ENCODE data around the gene NHP2.

DNA sequence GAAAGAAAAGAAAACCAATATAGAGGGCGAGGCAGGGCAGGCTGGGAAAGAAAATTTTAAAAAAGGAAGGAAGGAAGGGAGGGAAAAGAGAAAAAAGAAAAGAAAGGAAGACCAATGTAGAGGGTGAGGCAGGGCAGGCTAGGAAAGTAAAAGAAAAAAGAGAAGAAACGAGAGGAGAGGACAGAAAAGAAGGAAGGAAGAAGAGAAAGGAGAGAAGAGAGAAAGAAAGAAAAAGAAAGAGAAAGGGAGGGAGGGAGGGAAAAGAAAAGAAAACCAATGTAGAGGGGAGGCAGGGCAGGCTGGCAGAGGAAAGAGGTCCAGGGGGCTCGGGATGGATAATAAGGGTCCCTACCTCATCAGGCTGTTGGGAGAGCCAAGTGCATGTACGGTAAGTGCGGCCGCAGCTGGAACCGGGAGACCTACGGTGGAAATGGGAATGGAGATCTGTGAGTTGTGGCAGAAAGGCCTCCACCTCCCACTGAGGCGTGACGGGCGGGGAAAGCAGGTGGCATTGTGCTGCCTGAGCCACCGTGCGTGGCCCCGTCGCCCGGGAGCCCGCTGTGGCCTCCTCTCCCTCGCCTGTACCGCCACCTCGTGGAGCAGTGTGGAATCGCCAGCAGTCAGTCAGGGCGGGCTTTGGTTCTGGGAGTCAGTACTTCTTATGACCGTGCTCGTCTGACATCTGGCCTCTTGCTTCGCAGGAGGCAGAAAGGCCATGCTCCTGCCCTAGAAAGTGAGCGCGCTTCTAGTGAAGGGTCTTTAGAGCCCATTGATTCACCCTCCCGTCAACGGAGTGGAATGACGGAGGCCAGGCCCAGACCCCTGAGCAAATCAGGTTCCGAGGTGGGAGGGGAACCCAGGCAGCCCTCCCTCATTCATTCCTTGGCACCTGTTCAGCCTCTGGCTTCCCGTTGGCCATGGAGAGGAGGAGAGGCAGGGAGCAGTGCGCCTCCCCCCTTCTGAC, 10.4 kb upstream of the NHP2 start:
- peak; percentile 94 for TF ChIP-seq CTCF (IDR thresholded peaks at IDR 0.05)
- no peak for TF ChIP-seq ATF1 (CRISPR knock-in tag; IDR thresholded peaks at IDR 0.05)
- TF ChIP-seq AFF4 (CRISPR knock-in tag; IDR thresholded peaks at IDR 0.05; ENCODE audit: borderline replicate concordance) = no peak
- no peak for TF ChIP-seq GRHL2 (CRISPR knock-in tag; IDR thresholded peaks at IDR 0.05; ENCODE audit: insufficient replicate concordance, severe bottlenecking)
- no peak for TF ChIP-seq CREM (CRISPR knock-in tag; IDR thresholded peaks at IDR 0.05)
